ENCODE data around the gene CYB5RL. TPM values are rescaled to one million over a fixed set of nuclear protein-coding genes. Genes with fewer than 3 reads are reported as not detected.
"Not testable (repeated sequence)": the region's sequence is repeated elsewhere in the genome, so short reads cannot be mapped to it uniquely, and the experiment has no call there.

The CYB5RL gene
- total RNA-seq, 2 experiments from 2014 or later = 2.0 to 2.1 TPM

- Histone ChIP-seq H3K4me1 (ENCODE audit: insufficient read depth, low read length) (no peaks in the 10 kb centered on the region), H3K36me3 (ENCODE audit: insufficient read depth, low read length) (peaks cover 92% of the 10 kb centered on the region), H3K9me3 (ENCODE audit: control insufficient read depth in 1 of 2, insufficient read depth in 1 of 2, low read length in 2 of 2) (no peaks in the 10 kb centered on the region), H3K27me3 (ENCODE audit: control insufficient read depth in 1 of 2, insufficient read depth in 2 of 2, low read length in 2 of 2) (no peaks in the 10 kb centered on the region), H3K4me3 (ENCODE audit: low read length) (no peak overlapping the region), H3K27ac (ENCODE audit: low read depth in 1 of 2, low read length in 2 of 2) (no peak overlapping the region)
- no peak for TF ChIP-seq CTCF (IDR thresholded peaks at IDR 0.05)
- ChIA-PET POLR2A (no interaction called here), CTCF (no interaction called here)
- intact Hi-C loops (cut with DNase I, micrococcal nuclease) = loop anchor here in 1 of 2 experiments (2.0 kb wide), 1 partner anchor 25 kb away; no protein-coding TSS in a partner anchor
- Mint-ChIP-seq H3K27ac (no peak overlapping the region), H3K36me3 (ENCODE audit: low read depth) (peaks cover 91% of the 10 kb centered on the region), H3K27me3 (no peaks in the 10 kb centered on the region), H3K4me1 (ENCODE audit: low read depth) (no peaks in the 10 kb centered on the region), H3K4me3 (no peak overlapping the region), H3K9me3 (no peaks in the 10 kb centered on the region)
- ATAC-seq (ENCODE audit: poor library complexity) (no peak), DNase-seq (no peak)
Measured at GRCh38 chr1:54215523-54215922, 15.7 kb upstream of the CYB5RL start.

- Histone ChIP-seq H3K36me3 (ENCODE audit: insufficient read depth, low read length) (peaks cover 93% of the 10 kb centered on the region), H3K9me3 (ENCODE audit: control insufficient read depth in 1 of 2, insufficient read depth in 1 of 2, low read length in 2 of 2) (no peaks in the 10 kb centered on the region), H3K27me3 (ENCODE audit: control insufficient read depth in 1 of 2, insufficient read depth in 2 of 2, low read length in 2 of 2) (no peaks in the 10 kb centered on the region), H3K4me3 (ENCODE audit: low read length) (no peak overlapping the region), H3K4me1 (ENCODE audit: insufficient read depth, low read length) (no peaks in the 10 kb centered on the region), H3K27ac (ENCODE audit: low read depth in 1 of 2, low read length in 2 of 2) (no peak overlapping the region)
- no peaks in the 10 kb centered on the region for H3K4me1 Mint-ChIP-seq (ENCODE audit: low read depth)
- CTCF ChIA-PET = no interaction called here
- H3K27me3 Mint-ChIP-seq = no peaks in the 10 kb centered on the region
- no peak for TF ChIP-seq CTCF (IDR thresholded peaks at IDR 0.05)
- no peak overlapping the region for H3K27ac Mint-ChIP-seq
- DNase-seq = no peak
- no peak overlapping the region for H3K4me3 Mint-ChIP-seq
- intact Hi-C loops (cut with DNase I, micrococcal nuclease) = no loop called here
- POLR2A ChIA-PET = interaction anchor here (1.3 kb wide), 1 partner anchor 13 kb away, joined by 3 read pairs; the partner anchor contains the start of genes CYB5RL and MRPL37
- no peak for ATAC-seq (ENCODE audit: poor library complexity)
- H3K36me3 Mint-ChIP-seq (ENCODE audit: low read depth) = peaks cover 91% of the 10 kb centered on the region
- H3K9me3 Mint-ChIP-seq = no peaks in the 10 kb centered on the region
Measured at GRCh38 chr1:54212872-54213271, 13.0 kb upstream of the CYB5RL start.

- H3K27me3 Mint-ChIP-seq; DNase-seq; ATAC-seq (ENCODE audit: poor library complexity); H3K9me3 ChIP-seq (ENCODE audit: control insufficient read depth in 1 of 2, insufficient read depth in 1 of 2, low read length in 2 of 2); H3K9me3 Mint-ChIP-seq; H3K27ac Mint-ChIP-seq; H3K4me1 Mint-ChIP-seq (ENCODE audit: low read depth); CTCF ChIA-PET; H3K27ac ChIP-seq (ENCODE audit: low read depth in 1 of 2, low read length in 2 of 2); H3K4me1 ChIP-seq (ENCODE audit: insufficient read depth, low read length); POLR2A ChIA-PET; H3K4me3 Mint-ChIP-seq; H3K4me3 ChIP-seq (ENCODE audit: low read length); H3K27me3 ChIP-seq (ENCODE audit: control insufficient read depth in 1 of 2, insufficient read depth in 2 of 2, low read length in 2 of 2): not testable (repeated sequence)
- intact Hi-C loops (cut with DNase I, micrococcal nuclease) = loop anchor here in 1 of 2 experiments (10.0 kb wide), 1 partner anchor 77 kb away; no protein-coding TSS in a partner anchor
- H3K36me3 ChIP-seq (ENCODE audit: insufficient read depth, low read length) = peaks cover 77% of the 10 kb centered on the region
- H3K36me3 Mint-ChIP-seq (ENCODE audit: low read depth) = peaks cover 79% of the 10 kb centered on the region
Measured at GRCh38 chr1:54207896-54208295, 8.1 kb upstream of the CYB5RL start.

- Mint-ChIP-seq H3K27me3 (no peaks in the 10 kb centered on the region), H3K4me3 (no peak overlapping the region), H3K4me1 (ENCODE audit: low read depth) (peaks cover 6% of the 10 kb centered on the region), H3K27ac (no peak overlapping the region), H3K36me3 (ENCODE audit: low read depth) (peaks cover 79% of the 10 kb centered on the region), H3K9me3 (no peaks in the 10 kb centered on the region)
- no peak for ATAC-seq (ENCODE audit: poor library complexity)
- H3K9me3 ChIP-seq (ENCODE audit: control insufficient read depth in 1 of 2, insufficient read depth in 1 of 2, low read length in 2 of 2) = no peaks in the 10 kb centered on the region
- peaks cover 72% of the 10 kb centered on the region for H3K36me3 ChIP-seq (ENCODE audit: insufficient read depth, low read length)
- no peak for TF ChIP-seq CTCF (IDR thresholded peaks at IDR 0.05)
- H3K4me1 ChIP-seq (ENCODE audit: insufficient read depth, low read length) = no peaks in the 10 kb centered on the region
- DNase-seq = no peak
- H3K27me3 ChIP-seq (ENCODE audit: control insufficient read depth in 1 of 2, insufficient read depth in 2 of 2, low read length in 2 of 2) = no peaks in the 10 kb centered on the region
- ChIA-PET CTCF (no interaction called here), POLR2A (no interaction called here)
- intact Hi-C loops (cut with DNase I, micrococcal nuclease) = loop anchor here in 1 of 2 experiments (10.0 kb wide), 1 partner anchor 78 kb away; no protein-coding TSS in a partner anchor
- no peak overlapping the region for H3K27ac ChIP-seq (ENCODE audit: low read depth in 1 of 2, low read length in 2 of 2)
- H3K4me3 ChIP-seq (ENCODE audit: low read length) = no peak overlapping the region
Measured at GRCh38 chr1:54207287-54207686, 7.5 kb upstream of the CYB5RL start.
